ENCODE results near the gene ZNF865.

DNA sequence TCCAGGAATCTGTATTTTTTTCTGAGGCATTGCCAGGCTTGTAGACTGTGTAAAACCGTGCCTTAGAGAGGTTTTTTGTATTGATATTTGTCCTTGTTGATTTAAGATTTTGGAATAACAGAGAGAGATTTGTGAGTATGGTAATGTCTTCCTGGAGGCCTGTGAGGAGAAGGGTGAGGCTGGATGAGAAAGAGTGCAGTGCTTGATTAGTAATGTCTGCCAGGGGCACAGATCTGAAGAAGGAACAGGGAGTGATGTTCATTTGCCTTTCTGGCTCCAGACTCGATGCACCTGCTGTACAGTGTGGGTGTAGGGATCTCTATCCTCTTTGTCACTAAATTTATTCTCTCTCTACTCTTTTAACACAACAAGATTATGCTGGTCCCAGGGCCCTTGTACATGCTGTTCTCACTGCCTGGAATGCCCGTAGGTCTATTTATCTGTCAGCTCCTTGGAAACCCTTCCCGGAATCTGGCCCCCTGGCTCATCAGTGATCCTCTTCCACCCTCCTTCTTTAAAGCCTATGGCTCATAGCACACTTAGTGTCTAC lies 10.4 kb upstream of the ZNF865 start:
- TF ChIP-seq, protein P1, sequence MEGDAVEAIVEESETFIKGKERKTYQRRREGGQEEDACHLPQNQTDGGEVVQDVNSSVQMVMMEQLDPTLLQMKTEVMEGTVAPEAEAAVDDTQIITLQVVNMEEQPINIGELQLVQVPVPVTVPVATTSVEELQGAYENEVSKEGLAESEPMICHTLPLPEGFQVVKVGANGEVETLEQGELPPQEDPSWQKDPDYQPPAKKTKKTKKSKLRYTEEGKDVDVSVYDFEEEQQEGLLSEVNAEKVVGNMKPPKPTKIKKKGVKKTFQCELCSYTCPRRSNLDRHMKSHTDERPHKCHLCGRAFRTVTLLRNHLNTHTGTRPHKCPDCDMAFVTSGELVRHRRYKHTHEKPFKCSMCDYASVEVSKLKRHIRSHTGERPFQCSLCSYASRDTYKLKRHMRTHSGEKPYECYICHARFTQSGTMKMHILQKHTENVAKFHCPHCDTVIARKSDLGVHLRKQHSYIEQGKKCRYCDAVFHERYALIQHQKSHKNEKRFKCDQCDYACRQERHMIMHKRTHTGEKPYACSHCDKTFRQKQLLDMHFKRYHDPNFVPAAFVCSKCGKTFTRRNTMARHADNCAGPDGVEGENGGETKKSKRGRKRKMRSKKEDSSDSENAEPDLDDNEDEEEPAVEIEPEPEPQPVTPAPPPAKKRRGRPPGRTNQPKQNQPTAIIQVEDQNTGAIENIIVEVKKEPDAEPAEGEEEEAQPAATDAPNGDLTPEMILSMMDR (IDR thresholded peaks at IDR 0.05; ENCODE audit: insufficient read depth, low read depth, low read length), result no peak
- TF ChIP-seq EZH2 (IDR thresholded peaks at IDR 0.05; ENCODE audit: insufficient read depth, low read length), result no peak
